ENCODE data around the gene UBALD2.

DNA sequence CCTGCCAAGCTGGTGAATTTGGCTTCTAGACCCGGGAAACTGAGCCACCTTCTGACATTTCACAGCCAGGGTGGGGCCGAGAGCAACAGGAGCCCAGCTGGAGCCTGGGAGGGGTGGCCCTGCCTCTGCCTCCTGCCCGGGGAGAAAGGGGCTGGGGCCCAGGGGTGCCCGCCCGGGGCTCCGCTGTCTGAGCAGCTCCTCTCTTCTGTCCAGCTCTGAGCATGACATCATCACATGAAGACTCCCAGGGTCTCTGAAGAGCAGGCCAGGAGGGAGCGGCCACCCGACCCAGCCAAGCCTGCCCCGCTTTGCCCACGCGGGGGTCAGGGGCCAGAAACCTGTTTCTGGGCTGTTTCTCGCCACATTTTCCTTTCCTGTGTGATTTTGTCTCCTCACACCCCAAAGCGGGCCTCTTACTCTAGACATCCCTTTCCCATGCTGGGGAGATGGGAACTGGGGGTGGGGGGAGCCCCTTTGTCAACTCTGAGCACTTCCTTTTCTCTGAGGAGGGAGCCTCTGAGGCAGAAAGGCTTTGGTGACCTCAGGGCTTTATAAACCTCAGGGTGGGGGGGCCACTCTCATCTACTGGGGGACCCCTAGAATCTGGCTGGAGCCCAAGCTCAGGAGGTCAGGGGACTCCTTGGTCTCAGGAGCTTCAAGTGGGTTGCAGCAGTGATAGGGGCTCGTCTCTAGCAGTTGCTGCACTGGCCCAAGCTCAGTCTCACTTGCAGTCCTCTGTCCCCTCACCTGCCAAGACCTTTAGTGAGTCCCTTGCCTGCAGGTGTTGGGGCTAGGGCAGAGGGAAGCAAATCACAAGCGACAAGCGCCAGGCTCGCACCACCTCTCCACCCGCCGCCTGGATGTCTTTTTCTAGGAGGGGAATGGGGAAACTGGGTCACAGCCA lies 7.6 kb downstream of the UBALD2 start:
- TF ChIP-seq RAD21 (conservative IDR thresholded peaks at IDR 0.05 in 1 of 2, IDR thresholded peaks at IDR 0.05 in 1 of 2), result no peak
- TF ChIP-seq, protein P1, sequence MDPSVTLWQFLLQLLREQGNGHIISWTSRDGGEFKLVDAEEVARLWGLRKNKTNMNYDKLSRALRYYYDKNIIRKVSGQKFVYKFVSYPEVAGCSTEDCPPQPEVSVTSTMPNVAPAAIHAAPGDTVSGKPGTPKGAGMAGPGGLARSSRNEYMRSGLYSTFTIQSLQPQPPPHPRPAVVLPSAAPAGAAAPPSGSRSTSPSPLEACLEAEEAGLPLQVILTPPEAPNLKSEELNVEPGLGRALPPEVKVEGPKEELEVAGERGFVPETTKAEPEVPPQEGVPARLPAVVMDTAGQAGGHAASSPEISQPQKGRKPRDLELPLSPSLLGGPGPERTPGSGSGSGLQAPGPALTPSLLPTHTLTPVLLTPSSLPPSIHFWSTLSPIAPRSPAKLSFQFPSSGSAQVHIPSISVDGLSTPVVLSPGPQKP (IDR thresholded peaks at IDR 0.05; ENCODE audit: low read depth, low read length), result no peak
- TF ChIP-seq, protein P2, sequence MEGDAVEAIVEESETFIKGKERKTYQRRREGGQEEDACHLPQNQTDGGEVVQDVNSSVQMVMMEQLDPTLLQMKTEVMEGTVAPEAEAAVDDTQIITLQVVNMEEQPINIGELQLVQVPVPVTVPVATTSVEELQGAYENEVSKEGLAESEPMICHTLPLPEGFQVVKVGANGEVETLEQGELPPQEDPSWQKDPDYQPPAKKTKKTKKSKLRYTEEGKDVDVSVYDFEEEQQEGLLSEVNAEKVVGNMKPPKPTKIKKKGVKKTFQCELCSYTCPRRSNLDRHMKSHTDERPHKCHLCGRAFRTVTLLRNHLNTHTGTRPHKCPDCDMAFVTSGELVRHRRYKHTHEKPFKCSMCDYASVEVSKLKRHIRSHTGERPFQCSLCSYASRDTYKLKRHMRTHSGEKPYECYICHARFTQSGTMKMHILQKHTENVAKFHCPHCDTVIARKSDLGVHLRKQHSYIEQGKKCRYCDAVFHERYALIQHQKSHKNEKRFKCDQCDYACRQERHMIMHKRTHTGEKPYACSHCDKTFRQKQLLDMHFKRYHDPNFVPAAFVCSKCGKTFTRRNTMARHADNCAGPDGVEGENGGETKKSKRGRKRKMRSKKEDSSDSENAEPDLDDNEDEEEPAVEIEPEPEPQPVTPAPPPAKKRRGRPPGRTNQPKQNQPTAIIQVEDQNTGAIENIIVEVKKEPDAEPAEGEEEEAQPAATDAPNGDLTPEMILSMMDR (IDR thresholded peaks at IDR 0.05), result no peak
- no peak for TF ChIP-seq CBX2 (IDR thresholded peaks at IDR 0.05; ENCODE audit: borderline replicate concordance, low read depth)
- TF ChIP-seq, protein P3, sequence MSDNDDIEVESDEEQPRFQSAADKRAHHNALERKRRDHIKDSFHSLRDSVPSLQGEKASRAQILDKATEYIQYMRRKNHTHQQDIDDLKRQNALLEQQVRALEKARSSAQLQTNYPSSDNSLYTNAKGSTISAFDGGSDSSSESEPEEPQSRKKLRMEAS (IDR thresholded peaks at IDR 0.05), result no peak
- no peak for TF ChIP-seq EP300 (IDR thresholded peaks at IDR 0.05)
- TF ChIP-seq POLR2A (IDR thresholded peaks at IDR 0.05; ENCODE audit: low read length), result no peak
- TF ChIP-seq MAZ (IDR thresholded peaks at IDR 0.05; ENCODE audit: borderline replicate concordance, low read depth, low read length), result no peak
- TF ChIP-seq JUN (IDR thresholded peaks at IDR 0.05), result no peak
- no peak for TF ChIP-seq SMC3 (IDR thresholded peaks at IDR 0.05)
- TF ChIP-seq, protein P4, sequence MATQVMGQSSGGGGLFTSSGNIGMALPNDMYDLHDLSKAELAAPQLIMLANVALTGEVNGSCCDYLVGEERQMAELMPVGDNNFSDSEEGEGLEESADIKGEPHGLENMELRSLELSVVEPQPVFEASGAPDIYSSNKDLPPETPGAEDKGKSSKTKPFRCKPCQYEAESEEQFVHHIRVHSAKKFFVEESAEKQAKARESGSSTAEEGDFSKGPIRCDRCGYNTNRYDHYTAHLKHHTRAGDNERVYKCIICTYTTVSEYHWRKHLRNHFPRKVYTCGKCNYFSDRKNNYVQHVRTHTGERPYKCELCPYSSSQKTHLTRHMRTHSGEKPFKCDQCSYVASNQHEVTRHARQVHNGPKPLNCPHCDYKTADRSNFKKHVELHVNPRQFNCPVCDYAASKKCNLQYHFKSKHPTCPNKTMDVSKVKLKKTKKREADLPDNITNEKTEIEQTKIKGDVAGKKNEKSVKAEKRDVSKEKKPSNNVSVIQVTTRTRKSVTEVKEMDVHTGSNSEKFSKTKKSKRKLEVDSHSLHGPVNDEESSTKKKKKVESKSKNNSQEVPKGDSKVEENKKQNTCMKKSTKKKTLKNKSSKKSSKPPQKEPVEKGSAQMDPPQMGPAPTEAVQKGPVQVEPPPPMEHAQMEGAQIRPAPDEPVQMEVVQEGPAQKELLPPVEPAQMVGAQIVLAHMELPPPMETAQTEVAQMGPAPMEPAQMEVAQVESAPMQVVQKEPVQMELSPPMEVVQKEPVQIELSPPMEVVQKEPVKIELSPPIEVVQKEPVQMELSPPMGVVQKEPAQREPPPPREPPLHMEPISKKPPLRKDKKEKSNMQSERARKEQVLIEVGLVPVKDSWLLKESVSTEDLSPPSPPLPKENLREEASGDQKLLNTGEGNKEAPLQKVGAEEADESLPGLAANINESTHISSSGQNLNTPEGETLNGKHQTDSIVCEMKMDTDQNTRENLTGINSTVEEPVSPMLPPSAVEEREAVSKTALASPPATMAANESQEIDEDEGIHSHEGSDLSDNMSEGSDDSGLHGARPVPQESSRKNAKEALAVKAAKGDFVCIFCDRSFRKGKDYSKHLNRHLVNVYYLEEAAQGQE (IDR thresholded peaks at IDR 0.05), result no peak
- TF ChIP-seq RCOR1 (IDR thresholded peaks at IDR 0.05; ENCODE audit: low read depth, low read length), result no peak
- TF ChIP-seq, protein P5, sequence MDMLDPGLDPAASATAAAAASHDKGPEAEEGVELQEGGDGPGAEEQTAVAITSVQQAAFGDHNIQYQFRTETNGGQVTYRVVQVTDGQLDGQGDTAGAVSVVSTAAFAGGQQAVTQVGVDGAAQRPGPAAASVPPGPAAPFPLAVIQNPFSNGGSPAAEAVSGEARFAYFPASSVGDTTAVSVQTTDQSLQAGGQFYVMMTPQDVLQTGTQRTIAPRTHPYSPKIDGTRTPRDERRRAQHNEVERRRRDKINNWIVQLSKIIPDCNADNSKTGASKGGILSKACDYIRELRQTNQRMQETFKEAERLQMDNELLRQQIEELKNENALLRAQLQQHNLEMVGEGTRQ (IDR thresholded peaks at IDR 0.05), result no peak
- no peak for TF ChIP-seq RNF2 (IDR thresholded peaks at IDR 0.05; ENCODE audit: borderline replicate concordance, low read depth)
